PC-9 (cell line): ENCODE measurements around the gene SMC4. TPM values are rescaled to one million over a fixed set of nuclear protein-coding genes. Genes with fewer than 3 reads are reported as not detected.

Experiments
- BruUV-seq: library from RNA; stranded (reverse); fragments of 400-500 nt; replicated peaks from 2 replicates; lab custom pipeline; 2021; lab: Mats Ljungman, UMichigan
- CTCF ChIA-PET: fragments of 300-600 bp; sonication (Branson Sonifier 250); formaldehyde crosslinking; loops from one replicate; lab custom pipeline; 2022; ENCODE audit warnings: antibody characterized with exemption; lab: Charles Lee
- POLR2A ChIA-PET: fragments of 300-600 bp; sonication (Branson Sonifier 250); formaldehyde crosslinking; loops from one replicate; lab custom pipeline; 2022; ENCODE audit warnings: antibody characterized with exemption; ENCODE audit not compliant: unreplicated experiment; lab: Charles Lee
- DNase-seq, 2 experiments: peaks; one replicate each; pipeline versions ENCODE4 v3.0.0 to v3.0.0-alpha.2; 2015 to 2022; ENCODE audit warnings: mixed read lengths in 1 of 2
- H2AFZ ChIP-seq: fragments of 200-600 bp; sonication (generic); 2 replicates; pipeline ENCODE4 v1.8.1; 2017; ENCODE audit warnings: antibody characterized with exemption
- H3F3A ChIP-seq: fragments of 200-600 bp; sonication (generic); 2 replicates; pipeline ENCODE4 v1.8.1; 2017; ENCODE audit warnings: antibody characterized with exemption, mild to moderate bottlenecking, low read depth; ENCODE audit not compliant: insufficient read depth
- H3K27ac ChIP-seq: fragments of 200-600 bp; sonication (generic); 2 replicates; pipeline ENCODE4 v1.6.1; 2016; ENCODE audit warnings: mixed run types
- H3K27me3 ChIP-seq: fragments of 200-600 bp; sonication (generic); 2 replicates; pipeline ENCODE4 v1.6.1; 2016; ENCODE audit warnings: low read depth, mixed run types; ENCODE audit not compliant: insufficient read depth
- H3K36me3 ChIP-seq: fragments of 200-600 bp; sonication (generic); 2 replicates; pipeline ENCODE4 v1.6.1; 2016; ENCODE audit warnings: low read depth, mixed run types
- H3K4me1 ChIP-seq: fragments of 200-600 bp; sonication (generic); replicated peaks from 2 replicates; pipeline ENCODE4 v1.6.1; 2016; ENCODE audit warnings: mixed run types; ENCODE audit not compliant: insufficient read depth
- H3K4me2 ChIP-seq: fragments of 200-600 bp; sonication (generic); 2 replicates; pipeline ENCODE4 v1.6.1; 2017; ENCODE audit warnings: mixed run types
- H3K4me3 ChIP-seq: fragments of 200-600 bp; sonication (generic); 2 replicates; pipeline ENCODE4 v1.6.1; 2016; ENCODE audit warnings: mixed run types
- H3K79me2 ChIP-seq: fragments of 200-600 bp; sonication (generic); 2 replicates; pipeline ENCODE4 v1.6.1; 2017; ENCODE audit warnings: low read depth, mixed run types
- H3K9me2 ChIP-seq: fragments of 200-600 bp; sonication (generic); 2 replicates; pipeline ENCODE4 v1.8.1; 2017; ENCODE audit warnings: mild to moderate bottlenecking; ENCODE audit not compliant: insufficient read depth
- H3K9me3 ChIP-seq: fragments of 200-600 bp; sonication (generic); 2 replicates; pipeline ENCODE4 v1.8.1; 2016; ENCODE audit warnings: low read depth; ENCODE audit not compliant: insufficient read depth
- H4K20me1 ChIP-seq: fragments of 200-600 bp; sonication (generic); 2 replicates; pipeline ENCODE4 v1.8.1; 2017; ENCODE audit not compliant: insufficient read depth
- EZH2 ChIP-seq: fragments of 200-600 bp; sonication (generic); IDR thresholded peaks from 2 replicates; pipeline ENCODE4 v1.8.0; 2017; ENCODE audit warnings: antibody characterized with exemption, low read depth
- intact Hi-C: fragments of 100-400 bp; cut with micrococcal nuclease; formaldehyde crosslinking; loops from one replicate; pipeline ENCODE4 v1.10.0; 2022; ENCODE audit not compliant: unreplicated experiment
- total RNA-seq: library from RNA; stranded (reverse); gene quantifications from 2 replicates; pipeline ENCODE4 v1.2.3, GENCODE V29; 2021
- TF ChIP-seq, protein P1 (sequence below): fragments of 200-600 bp; sonication (generic); conservative IDR thresholded peaks from 2 replicates; pipeline ENCODE4 v1.6.1; 2017; ENCODE audit warnings: mixed run types, antibody characterized with exemption, mild to moderate bottlenecking, moderate library complexity

Gene SMC4
- total RNA-seq, 1 experiment from 2014 or later = 181 TPM

DNA sequence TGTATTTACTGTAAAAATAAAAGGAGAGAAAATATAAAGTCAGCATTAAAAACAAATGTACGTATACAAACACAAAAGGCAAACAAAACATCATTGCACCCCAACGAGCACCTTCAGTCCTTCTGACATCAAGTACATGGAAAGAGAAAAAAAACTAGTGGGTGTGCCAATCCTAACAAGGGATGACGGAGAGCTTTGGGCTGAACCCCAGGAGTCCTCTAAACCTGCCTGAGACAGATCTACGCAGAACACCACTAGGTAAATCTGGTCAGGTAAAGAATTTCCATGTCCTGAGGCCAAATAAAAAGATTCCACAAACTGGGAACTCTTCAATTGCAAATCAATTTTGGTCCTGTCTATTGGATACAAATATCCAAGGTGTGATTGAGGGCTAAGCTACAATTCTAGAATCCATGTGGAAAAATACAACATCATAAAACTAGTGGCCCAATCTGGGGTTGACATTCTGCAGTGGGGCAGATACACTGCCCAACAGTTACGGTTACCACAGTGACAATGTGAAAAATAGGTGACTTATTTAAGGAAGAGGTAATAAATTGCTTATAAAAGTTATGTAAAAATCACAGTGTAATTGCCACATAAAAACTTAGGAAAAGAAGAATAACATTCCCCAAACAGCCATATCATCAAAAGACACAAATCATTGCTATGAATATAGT is 14.7 kb upstream of the SMC4 start:
- Histone ChIP-seq H3K4me2 (no peak overlapping the region), H3K9me2 (no peaks in the 10 kb centered on the region), H3K9me3 (no peaks in the 10 kb centered on the region), H3K79me2 (0 out of 2 replicates have a peak, but pooled peaks cover 13% of the 10 kb centered on the region), H3K27me3 (no peaks in the 10 kb centered on the region), H4K20me1 (no peaks in the 10 kb centered on the region), H3K27ac (no peak overlapping the region), H3K4me1 (no peaks in the 10 kb centered on the region), H3F3A (no peaks in the 10 kb centered on the region), H3K36me3 (no peaks in the 10 kb centered on the region), H3K4me3 (no peak overlapping the region), H2AFZ (no peak overlapping the region)
- TF ChIP-seq EZH2 = no peak
- TF ChIP-seq, protein P1, sequence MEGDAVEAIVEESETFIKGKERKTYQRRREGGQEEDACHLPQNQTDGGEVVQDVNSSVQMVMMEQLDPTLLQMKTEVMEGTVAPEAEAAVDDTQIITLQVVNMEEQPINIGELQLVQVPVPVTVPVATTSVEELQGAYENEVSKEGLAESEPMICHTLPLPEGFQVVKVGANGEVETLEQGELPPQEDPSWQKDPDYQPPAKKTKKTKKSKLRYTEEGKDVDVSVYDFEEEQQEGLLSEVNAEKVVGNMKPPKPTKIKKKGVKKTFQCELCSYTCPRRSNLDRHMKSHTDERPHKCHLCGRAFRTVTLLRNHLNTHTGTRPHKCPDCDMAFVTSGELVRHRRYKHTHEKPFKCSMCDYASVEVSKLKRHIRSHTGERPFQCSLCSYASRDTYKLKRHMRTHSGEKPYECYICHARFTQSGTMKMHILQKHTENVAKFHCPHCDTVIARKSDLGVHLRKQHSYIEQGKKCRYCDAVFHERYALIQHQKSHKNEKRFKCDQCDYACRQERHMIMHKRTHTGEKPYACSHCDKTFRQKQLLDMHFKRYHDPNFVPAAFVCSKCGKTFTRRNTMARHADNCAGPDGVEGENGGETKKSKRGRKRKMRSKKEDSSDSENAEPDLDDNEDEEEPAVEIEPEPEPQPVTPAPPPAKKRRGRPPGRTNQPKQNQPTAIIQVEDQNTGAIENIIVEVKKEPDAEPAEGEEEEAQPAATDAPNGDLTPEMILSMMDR = no peak
- intact Hi-C loops = no loop called here
- POLR2A ChIA-PET = no interaction called here
- CTCF ChIA-PET = no interaction called here
- DNase-seq = no peak
- BruUV-seq = no TSS peak

DNA sequence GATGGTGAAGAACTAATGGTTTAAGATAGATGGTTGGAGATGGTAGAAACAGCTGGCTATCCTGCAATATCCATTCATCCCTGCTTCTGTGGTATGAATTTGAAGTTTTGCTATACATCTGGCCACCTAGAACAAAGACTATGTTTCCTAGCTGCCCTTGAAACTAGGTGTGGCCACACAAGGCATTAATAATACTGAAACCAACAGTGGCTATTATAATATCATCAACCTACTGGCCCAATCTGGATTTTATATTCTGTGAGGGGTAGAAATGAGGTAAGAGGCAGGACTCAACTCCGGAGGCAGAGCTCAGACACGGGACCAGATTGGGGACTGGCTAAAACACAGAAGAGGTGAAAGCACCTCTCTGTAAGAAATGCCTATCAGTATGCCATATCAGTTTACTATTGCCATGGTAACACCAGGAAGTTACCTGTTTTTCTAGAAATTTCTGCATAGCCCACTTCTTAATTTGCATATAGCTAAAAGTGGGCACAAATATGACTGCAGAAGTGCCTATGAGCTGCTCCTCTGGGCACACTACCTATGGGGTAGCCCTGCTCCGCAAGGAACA is 8.8 kb upstream of the SMC4 start:
- Histone ChIP-seq H3K4me1 (no peaks in the 10 kb centered on the region), H2AFZ (no peak overlapping the region), H3F3A (no peaks in the 10 kb centered on the region), H3K4me2 (no peak overlapping the region), H3K9me2 (no peaks in the 10 kb centered on the region), H4K20me1 (no peaks in the 10 kb centered on the region), H3K79me2 (peaks cover 22% of the 10 kb centered on the region; the same call in 1 of the 2 replicates), H3K9me3 (no peaks in the 10 kb centered on the region), H3K27me3 (no peaks in the 10 kb centered on the region), H3K27ac (no peak overlapping the region), H3K4me3 (no peak overlapping the region), H3K36me3 (no peaks in the 10 kb centered on the region)
- no TSS peak for BruUV-seq
- intact Hi-C loops = no loop called here
- no peak for DNase-seq
- POLR2A ChIA-PET = no interaction called here
- CTCF ChIA-PET = interaction anchor here (0.7 kb wide), 1 partner anchor 22 kb away, joined by 4 read pairs; no protein-coding TSS in a partner anchor
- TF ChIP-seq EZH2 = no peak
- TF ChIP-seq, protein P1 = no peak

DNA sequence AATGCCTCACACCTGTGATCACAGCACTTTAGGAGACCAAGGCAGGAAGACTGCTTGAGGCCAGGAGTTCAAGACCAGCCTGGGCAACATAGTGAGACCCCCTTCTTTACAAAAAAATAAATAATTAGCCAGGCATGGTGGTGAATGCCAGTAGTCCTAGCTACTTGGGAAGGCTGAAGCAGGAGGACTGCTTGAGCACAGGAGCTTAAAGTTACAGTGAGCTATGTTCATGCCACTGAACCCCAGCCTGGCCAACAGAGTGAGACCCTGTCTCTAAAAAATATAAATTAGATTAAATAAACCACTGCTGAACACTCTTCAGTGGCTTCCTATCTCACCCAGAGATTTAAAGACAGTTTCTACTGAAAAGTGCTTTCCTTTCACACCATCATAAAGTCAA is 6.7 kb upstream of the SMC4 start:
- Histone ChIP-seq H3K79me2 (peaks cover 27% of the 10 kb centered on the region), H3K4me3 (no peak overlapping the region), H3K9me2 (no peaks in the 10 kb centered on the region), H2AFZ (no peak overlapping the region), H4K20me1 (no peaks in the 10 kb centered on the region), H3K36me3 (no peaks in the 10 kb centered on the region), H3K27me3 (no peaks in the 10 kb centered on the region), H3K9me3 (no peaks in the 10 kb centered on the region), H3K4me1 (peaks cover under 1% of the 10 kb centered on the region; the same call in 1 of the 2 replicates), H3K27ac (no peak overlapping the region), H3K4me2 (no peak overlapping the region), H3F3A (no peaks in the 10 kb centered on the region)
- POLR2A ChIA-PET = interaction anchor here (0.7 kb wide), 1 partner anchor 317 kb away, joined by 4 read pairs; no protein-coding TSS in a partner anchor
- no TSS peak for BruUV-seq
- CTCF ChIA-PET = no interaction called here
- no peak for DNase-seq
- no peak for TF ChIP-seq EZH2
- TF ChIP-seq, protein P1 = no peak
- intact Hi-C loops = no loop called here
